SK-N-SH (cell line): ENCODE data around the gene ARL2BP.

ENCODE experiments used
- CTCF ChIP-seq: fragments of 200-600 bp; sonication (generic); IDR thresholded peaks from 2 replicates; pipeline ENCODE4 v1.6.1; 2017; ENCODE audit warnings: antibody characterized with exemption, mild to moderate bottlenecking, moderate library complexity
- EP300 ChIP-seq, 2 experiments: IDR thresholded peaks; 2 replicates each; pipeline versions ENCODE4 v1.4.0 to v1.6.1; 2012; ENCODE audit warnings: borderline replicate concordance in 1 of 2, low read depth in 1 of 2, low read length in 1 of 2
- FOXM1 ChIP-seq: IDR thresholded peaks from 2 replicates; pipeline ENCODE4 v1.4.0; 2012; ENCODE audit warnings: low read depth, mild to moderate bottlenecking
- MXI1 ChIP-seq: IDR thresholded peaks from 2 replicates; pipeline ENCODE4 v1.6.1; 2012; ENCODE audit warnings: mild to moderate bottlenecking, low read depth, low read length, improper control_type of control experiment
- POLR2AphosphoS5 ChIP-seq: IDR thresholded peaks from 2 replicates; pipeline ENCODE4 v1.6.1; 2012; ENCODE audit warnings: low read depth, low read length
- RAD21 ChIP-seq: IDR thresholded peaks from 2 replicates; pipeline ENCODE4 v1.6.1; 2012; ENCODE audit warnings: mild to moderate bottlenecking, low read length
- RXRA ChIP-seq: IDR thresholded peaks from 2 replicates; pipeline ENCODE4 v1.4.0; 2012; ENCODE audit warnings: low read depth, mild to moderate bottlenecking, borderline replicate concordance
- TAF1 ChIP-seq: IDR thresholded peaks from 2 replicates; pipeline ENCODE4 v1.6.1; 2012; ENCODE audit warnings: low read depth, mild to moderate bottlenecking, low read length, moderate library complexity, borderline replicate concordance
- YY1 ChIP-seq: IDR thresholded peaks from 2 replicates; pipeline ENCODE4 v1.4.0; 2012; ENCODE audit warnings: low read depth, mild to moderate bottlenecking
- TF ChIP-seq, protein P1 (sequence below): IDR thresholded peaks from 2 replicates; pipeline ENCODE4 v1.4.0; 2012; ENCODE audit warnings: low read depth, borderline replicate concordance

GRCh38 chr16:57196753-57197152, 48.3 kb upstream of the ARL2BP start:
- TF ChIP-seq YY1 (no peak), CTCF (no peak), RAD21 (peak; percentile 19; the same call in 1 of the 2 replicates), POLR2AphosphoS5 (peak; percentile 59; the same call in 1 of the 2 replicates), TAF1 (no peak), FOXM1 (no peak), RXRA (no peak), EP300 (IDR thresholded peaks at IDR 0.05; ENCODE audit: borderline replicate concordance in 1 of 2, low read depth in 1 of 2, low read length in 1 of 2) (peak in 1 of 2 experiments; percentile 96; a peak in 2 of 4 replicates), MXI1 (peak; percentile 71)
- TF ChIP-seq, protein P1, sequence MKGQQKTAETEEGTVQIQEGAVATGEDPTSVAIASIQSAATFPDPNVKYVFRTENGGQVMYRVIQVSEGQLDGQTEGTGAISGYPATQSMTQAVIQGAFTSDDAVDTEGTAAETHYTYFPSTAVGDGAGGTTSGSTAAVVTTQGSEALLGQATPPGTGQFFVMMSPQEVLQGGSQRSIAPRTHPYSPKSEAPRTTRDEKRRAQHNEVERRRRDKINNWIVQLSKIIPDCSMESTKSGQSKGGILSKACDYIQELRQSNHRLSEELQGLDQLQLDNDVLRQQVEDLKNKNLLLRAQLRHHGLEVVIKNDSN: no peak
